Smooth muscle cell (in vitro differentiated cells): ENCODE measurements around the gene PRTFDC1. TPM values are rescaled to one million over a fixed set of nuclear protein-coding genes. Genes with fewer than 3 reads are reported as not detected.

Source experiments
- DNase-seq: peaks from one replicate; lab custom pipeline; 2025; ENCODE audit not compliant: unreplicated experiment; lab: John Stamatoyannopoulos, UW
- H2AFZ ChIP-seq: fragments of 200-600 bp; sonication (generic); 2 replicates; pipeline ENCODE4 v1.6.0; 2016; ENCODE audit warnings: antibody characterized with exemption, low read depth, mild to moderate bottlenecking
- H3F3A ChIP-seq: fragments of 200-600 bp; sonication (generic); 2 replicates; pipeline ENCODE4 v1.6.0; 2017; ENCODE audit warnings: antibody characterized with exemption, low read depth
- H3K27ac ChIP-seq: fragments of 200-600 bp; sonication (generic); 2 replicates; pipeline ENCODE4 v1.5.1; 2016; ENCODE audit warnings: low read depth, mild to moderate bottlenecking
- H3K27me3 ChIP-seq: fragments of 200-600 bp; sonication (generic); 2 replicates; pipeline ENCODE4 v1.6.1; 2016; ENCODE audit warnings: low read depth, mild to moderate bottlenecking
- H3K36me3 ChIP-seq: fragments of 200-600 bp; sonication (generic); 2 replicates; pipeline ENCODE4 v1.5.1; 2016; ENCODE audit warnings: low read depth
- H3K4me1 ChIP-seq: fragments of 200-600 bp; sonication (generic); 2 replicates; pipeline ENCODE4 v1.5.1; 2016; ENCODE audit warnings: low read depth
- H3K4me2 ChIP-seq: fragments of 200-600 bp; sonication (generic); 2 replicates; pipeline ENCODE4 v1.6.0; 2016; ENCODE audit warnings: mild to moderate bottlenecking
- H3K4me3 ChIP-seq: fragments of 200-600 bp; sonication (generic); 2 replicates; pipeline ENCODE4 v1.5.1; 2016; ENCODE audit warnings: mild to moderate bottlenecking
- H3K79me2 ChIP-seq: fragments of 200-600 bp; sonication (generic); 2 replicates; pipeline ENCODE4 v1.6.0; 2016; ENCODE audit warnings: low read depth, mild to moderate bottlenecking
- H3K9ac ChIP-seq: fragments of 200-600 bp; sonication (generic); 2 replicates; pipeline ENCODE4 v1.6.0; 2016; ENCODE audit warnings: low read depth
- H3K9me3 ChIP-seq: fragments of 200-600 bp; sonication (generic); replicated peaks from 2 replicates; pipeline ENCODE4 v1.5.1; 2016; ENCODE audit warnings: low read depth
- H4K20me1 ChIP-seq: fragments of 200-600 bp; sonication (generic); 2 replicates; pipeline ENCODE4 v1.6.0; 2016; ENCODE audit warnings: low read depth
- CTCF ChIP-seq: fragments of 200-600 bp; sonication (generic); IDR thresholded peaks from 2 replicates; pipeline ENCODE4 v1.5.1; 2017; ENCODE audit warnings: borderline replicate concordance, mild to moderate bottlenecking, antibody characterized with exemption; ENCODE audit not compliant: insufficient read depth, poor library complexity, severe bottlenecking
- WGBS: methylation state at CpG from one replicate; pipeline ENCODE4 v1.1.7; 2016; ENCODE audit warnings: low lambda C conversion rate; 5-methylcytosine and 5-hydroxymethylcytosine counted together
- polyA plus RNA-seq: library from polyadenylated mRNA; unstranded; fragments of >200 nt; fragmentation: Nextera tagmentation; extraction: Ambion mirVana; gene quantifications from 2 replicates; pipeline ENCODE4 v1.2.1, GENCODE V29; 2016
- total RNA-seq: library from RNA; depleted of rRNA; stranded (reverse); fragments of >200 nt; gene quantifications from 2 replicates; pipeline ENCODE4 v1.2.3, GENCODE V29; 2014

PRTFDC1 gene
- total and polyA plus RNA-seq, 2 experiments from 2014 or later, result 10.2 to 11.9 TPM

GRCh38 chr10:24953675-24954074 lies 1.3 kb upstream of the PRTFDC1 start:
- TF ChIP-seq CTCF, result no peak
- Histone ChIP-seq H3K4me3 (no peak overlapping the region), H3K36me3 (no peaks in the 10 kb centered on the region), H3K9ac (no peak overlapping the region), H3K79me2 (no peaks in the 10 kb centered on the region), H3K27ac (no peak overlapping the region), H3K4me1 (peaks cover 20% of the 10 kb centered on the region), H4K20me1 (no peaks in the 10 kb centered on the region), H3K9me3 (no peaks in the 10 kb centered on the region), H3F3A (peaks cover 4% of the 10 kb centered on the region), H2AFZ (no peak overlapping the region), H3K4me2 (peak overlapping the region; percentile 87), H3K27me3 (no peaks in the 10 kb centered on the region)
- WGBS, result 85% methylated on average over 11 of the region's 11 CpGs
- DNase-seq, result no peak

GRCh38 chr10:24952707-24953645 lies 570 bp upstream of the PRTFDC1 start:
- H3K4me1 ChIP-seq, result peaks cover 14% of the 10 kb centered on the region
- H3K4me2 ChIP-seq, result peak overlapping the region; percentile 87
- peak overlapping the region; percentile 33 for H3K27ac ChIP-seq
- no peaks in the 10 kb centered on the region for H3K36me3 ChIP-seq
- H4K20me1 ChIP-seq, result no peaks in the 10 kb centered on the region
- 16% methylated on average over 14 of the region's 53 CpGs for WGBS
- peak overlapping the region; percentile 48 for H3K9ac ChIP-seq
- H3K4me3 ChIP-seq, result peak overlapping the region; percentile 55
- peak; percentile 39 for TF ChIP-seq CTCF
- no peaks in the 10 kb centered on the region for H3K79me2 ChIP-seq
- no peaks in the 10 kb centered on the region for H3F3A ChIP-seq
- no peak for DNase-seq
- no peaks in the 10 kb centered on the region for H3K27me3 ChIP-seq
- H2AFZ ChIP-seq, result peak overlapping the region; percentile 89
- H3K9me3 ChIP-seq, result no peaks in the 10 kb centered on the region

- peaks cover 4% of the 10 kb centered on the region for H3F3A ChIP-seq
- peaks cover 14% of the 10 kb centered on the region for H3K4me1 ChIP-seq
- H4K20me1 ChIP-seq, result no peaks in the 10 kb centered on the region
- H3K27ac ChIP-seq, result peak overlapping the region; percentile 33
- peak overlapping the region; percentile 87 for H3K4me2 ChIP-seq
- no peak for DNase-seq
- peak overlapping the region; percentile 89 for H2AFZ ChIP-seq
- no peaks in the 10 kb centered on the region for H3K36me3 ChIP-seq
- peak overlapping the region; percentile 55 for H3K4me3 ChIP-seq
- H3K9ac ChIP-seq, result peak overlapping the region; percentile 48
- 39% methylated on average over 10 of the region's 10 CpGs for WGBS
- no peaks in the 10 kb centered on the region for H3K79me2 ChIP-seq
- no peaks in the 10 kb centered on the region for H3K27me3 ChIP-seq
- TF ChIP-seq CTCF, result no peak
- no peaks in the 10 kb centered on the region for H3K9me3 ChIP-seq
Observed at GRCh38 chr10:24951201-24952142, 934 bp downstream of the PRTFDC1 start.
